ENCODE measurements around the gene NAT14. TPM values are rescaled to one million over a fixed set of nuclear protein-coding genes. Genes with fewer than 3 reads are reported as not detected.

Gene NAT14
- total RNA-seq, 1 donor from 2014 or later = 11.5 TPM

DNA sequence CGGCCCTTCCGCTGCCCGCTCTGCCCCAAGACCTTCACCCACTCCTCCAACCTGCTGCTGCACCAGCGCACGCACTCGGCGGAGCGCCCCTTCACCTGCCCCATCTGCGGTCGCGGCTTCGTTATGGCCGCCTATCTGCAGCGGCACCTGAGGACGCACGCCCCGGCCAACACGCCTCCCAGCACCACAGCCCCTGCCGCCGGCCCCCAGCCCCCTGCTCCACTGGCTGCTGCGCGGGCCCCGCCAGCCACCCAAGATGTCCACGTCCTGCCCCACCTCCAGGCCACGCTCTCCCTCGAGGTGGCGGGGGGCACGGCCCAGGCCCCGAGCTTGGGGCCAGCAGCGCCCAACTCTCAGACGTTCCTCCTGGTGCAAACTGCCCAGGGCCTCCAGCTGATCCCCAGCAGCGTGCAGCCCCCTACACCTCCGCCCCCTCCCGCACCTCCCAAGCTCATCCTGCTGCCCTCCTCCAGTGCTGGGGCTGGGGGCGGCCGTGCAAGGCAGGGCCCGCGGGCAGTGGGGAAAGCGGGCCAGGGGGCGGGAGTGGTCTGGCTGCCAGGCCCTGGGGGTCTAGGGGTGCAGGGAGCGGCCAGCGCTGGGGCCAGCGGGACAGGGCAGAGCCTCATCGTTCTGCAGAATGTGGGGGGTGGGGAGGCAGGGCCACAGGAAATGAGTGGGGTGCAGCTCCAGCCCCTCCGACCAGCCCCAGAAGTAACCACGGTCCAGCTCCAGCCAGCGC lies 1.9 kb upstream of the NAT14 start:
- intact Hi-C loops (cut with DNase I) = no loop called here
- DNase-seq (ENCODE audit: low spot score) (no peak), ATAC-seq (no peak)

- no peak for DNase-seq (ENCODE audit: low spot score)
- intact Hi-C loops (cut with DNase I) = no loop called here
- no peak for ATAC-seq
These were observed 1.0 kb upstream of the NAT14 start for GRCh38 chr19:55483706-55484592.

- ATAC-seq (no peak), DNase-seq (ENCODE audit: low spot score) (no peak)
These were observed 537 bp downstream of the NAT14 start for GRCh38 chr19:55485439-55486011.

GRCh38 chr19:55486043-55486970 lies 1.3 kb downstream of the NAT14 start:
- intact Hi-C loops (cut with DNase I) = no loop called here
- DNase-seq (ENCODE audit: low spot score) (no peak), ATAC-seq (no peak)

More at GRCh38 chr19:55485439-55486011, 537 bp downstream of the NAT14 start:
- intact Hi-C loops (cut with DNase I) = no loop called here

- intact Hi-C loops (cut with DNase I) = no loop called here
- DNase-seq (ENCODE audit: low spot score) = peak; percentile 87
These were observed 2.3 kb downstream of the NAT14 start for GRCh38 chr19:55486971-55487923.

DNA sequence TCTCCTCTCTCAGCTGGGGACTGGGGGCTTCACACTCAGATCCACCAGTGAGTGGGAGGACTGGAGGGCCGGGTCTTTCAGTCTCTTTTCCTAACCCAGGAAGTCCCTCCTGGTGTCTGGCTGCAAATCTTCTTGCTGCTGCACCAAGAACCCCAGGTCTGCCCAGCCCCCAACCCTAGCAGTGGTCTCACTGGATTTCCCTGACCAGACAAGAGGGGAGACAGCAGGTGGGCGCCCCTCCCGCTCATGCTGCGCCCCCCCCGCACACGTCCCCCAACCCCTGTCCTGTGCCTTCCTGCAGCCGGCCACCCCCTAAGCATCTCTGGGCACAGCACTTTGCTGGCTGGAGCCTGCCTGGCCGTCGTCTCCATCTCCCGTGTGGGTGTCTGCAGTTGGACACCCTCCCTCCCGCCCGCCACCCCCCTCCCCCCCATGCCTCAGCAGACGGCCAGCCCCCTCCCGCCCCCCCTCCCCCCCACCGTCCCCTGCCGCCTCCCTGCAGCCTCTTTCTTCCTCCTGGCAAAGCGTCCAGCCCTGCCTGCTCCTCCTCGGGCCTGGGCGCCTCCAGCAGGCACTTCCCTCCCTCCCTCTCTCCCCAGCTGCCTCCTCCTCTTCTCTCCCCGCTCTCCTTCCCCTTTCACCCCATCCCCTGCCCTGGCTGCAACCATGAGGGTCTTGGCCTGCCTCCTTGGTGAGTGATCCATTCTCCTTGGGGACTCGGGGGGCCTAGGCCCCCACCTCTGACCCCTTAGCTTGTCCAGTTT lies 3.1 kb downstream of the NAT14 start, which contains the start of gene SSC5D:
TSS of gene SSC5D (plus strand) at position 513 of the 764 bp plus-strand sequence. CDS start at position 667, 154 bp downstream.
- DNase-seq (ENCODE audit: low spot score) = no peak
- intact Hi-C loops (cut with DNase I) = no loop called here
- ATAC-seq = peak; percentile 25

More at GRCh38 chr19:55486971-55487923, 2.3 kb downstream of the NAT14 start:
- peak; percentile 78 for ATAC-seq

- DNase-seq (ENCODE audit: low spot score) (no peak), ATAC-seq (no peak)
- intact Hi-C loops (cut with DNase I) = no loop called here
These were observed 4.2 kb downstream of the NAT14 start for GRCh38 chr19:55488986-55489710.

- intact Hi-C loops (cut with DNase I) = no loop called here
These were observed 4.9 kb downstream of the NAT14 start for GRCh38 chr19:55489711-55490477.

DNA sequence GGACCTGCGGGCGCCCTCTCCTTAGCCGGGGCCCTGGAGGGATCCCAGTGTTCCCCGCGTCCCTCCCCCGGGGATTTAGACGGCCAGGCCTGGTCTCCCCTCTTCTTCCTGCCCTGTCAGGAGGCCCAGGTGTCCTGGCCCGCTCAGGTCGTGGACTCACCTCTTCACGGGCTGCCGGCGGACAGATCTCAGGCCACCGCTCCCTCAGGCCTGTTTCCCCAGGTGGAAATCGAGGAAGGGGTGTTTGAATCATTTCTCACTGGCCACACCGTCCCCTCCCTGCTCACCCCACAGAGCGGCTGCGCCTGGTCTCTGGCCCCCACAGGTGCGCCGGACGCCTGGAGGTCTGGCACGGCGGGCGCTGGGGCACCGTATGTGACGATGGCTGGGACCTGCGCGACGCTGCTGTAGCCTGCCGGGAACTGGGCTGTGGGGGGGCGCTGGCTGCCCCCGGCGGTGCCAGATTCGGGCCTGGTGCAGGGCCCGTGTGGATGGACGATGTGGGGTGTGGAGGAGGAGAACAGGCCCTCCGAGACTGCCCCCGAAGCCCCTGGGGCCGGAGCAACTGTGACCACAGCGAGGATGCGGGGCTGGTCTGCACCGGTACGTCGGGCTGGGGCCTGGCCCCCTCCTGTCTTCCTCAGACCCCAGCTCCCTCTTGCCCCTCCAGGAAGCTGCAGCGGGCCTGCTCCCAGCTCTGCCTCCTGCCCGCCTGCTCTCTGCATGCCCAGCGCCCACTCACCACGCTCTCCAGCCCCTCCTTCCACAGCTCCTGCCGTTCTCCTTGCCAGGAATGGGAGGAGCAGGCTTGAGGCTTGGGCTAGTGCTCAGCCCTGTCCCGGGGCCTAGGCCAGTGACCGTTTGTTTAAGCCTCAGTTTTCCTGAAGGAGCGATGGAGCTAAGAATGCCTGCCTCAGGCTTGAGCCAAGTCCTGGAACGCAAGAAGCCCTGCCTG lies 5.8 kb downstream of the NAT14 start:
- ATAC-seq (no peak), DNase-seq (ENCODE audit: low spot score) (no peak)
- intact Hi-C loops (cut with DNase I) = no loop called here

More at GRCh38 chr19:55489711-55490477, 4.9 kb downstream of the NAT14 start:
- DNase-seq (ENCODE audit: low spot score) = no peak
- no peak for ATAC-seq

DNA sequence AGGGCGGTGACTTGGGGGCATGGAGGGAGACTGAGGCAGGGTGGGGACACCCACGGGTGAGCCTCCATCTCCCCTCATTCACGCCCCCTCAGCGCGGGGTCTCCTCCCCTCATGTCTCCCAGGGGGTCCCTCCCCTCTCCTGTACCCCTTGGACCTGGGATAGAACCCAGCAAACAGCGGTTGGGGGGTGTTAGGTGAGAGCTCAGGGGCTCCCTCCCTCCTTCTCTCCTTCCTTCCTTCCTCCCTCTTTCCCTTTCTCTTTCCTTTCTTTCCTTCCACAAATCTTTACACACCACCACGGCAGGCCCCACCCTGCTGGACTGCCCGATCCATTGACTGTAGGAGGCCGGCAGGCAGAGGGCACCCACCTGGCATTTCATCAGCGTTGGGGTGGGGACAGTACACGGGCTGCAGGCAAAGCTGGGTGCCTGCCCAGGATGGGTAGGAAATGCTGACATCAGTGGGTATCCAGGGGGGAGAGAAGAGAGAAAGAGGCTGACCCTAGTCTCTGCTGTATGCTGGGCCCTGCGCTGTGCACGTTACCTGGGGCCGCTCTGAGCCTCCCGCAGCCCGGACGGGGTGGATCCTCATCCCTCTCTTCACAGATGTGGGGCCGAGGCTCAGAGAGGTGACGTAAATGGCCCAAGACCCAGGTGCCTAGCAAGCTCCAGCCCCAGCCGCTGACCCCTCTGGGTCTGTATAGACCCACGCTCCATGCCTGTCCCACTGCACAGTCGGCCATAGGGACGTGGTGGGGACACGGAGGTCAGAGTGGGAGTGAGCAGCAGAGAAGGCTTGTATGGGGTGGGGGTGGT lies 6.8 kb downstream of the NAT14 start:
- DNase-seq (ENCODE audit: low spot score) (no peak), ATAC-seq (no peak)
- intact Hi-C loops (cut with DNase I) = no loop called here

DNA sequence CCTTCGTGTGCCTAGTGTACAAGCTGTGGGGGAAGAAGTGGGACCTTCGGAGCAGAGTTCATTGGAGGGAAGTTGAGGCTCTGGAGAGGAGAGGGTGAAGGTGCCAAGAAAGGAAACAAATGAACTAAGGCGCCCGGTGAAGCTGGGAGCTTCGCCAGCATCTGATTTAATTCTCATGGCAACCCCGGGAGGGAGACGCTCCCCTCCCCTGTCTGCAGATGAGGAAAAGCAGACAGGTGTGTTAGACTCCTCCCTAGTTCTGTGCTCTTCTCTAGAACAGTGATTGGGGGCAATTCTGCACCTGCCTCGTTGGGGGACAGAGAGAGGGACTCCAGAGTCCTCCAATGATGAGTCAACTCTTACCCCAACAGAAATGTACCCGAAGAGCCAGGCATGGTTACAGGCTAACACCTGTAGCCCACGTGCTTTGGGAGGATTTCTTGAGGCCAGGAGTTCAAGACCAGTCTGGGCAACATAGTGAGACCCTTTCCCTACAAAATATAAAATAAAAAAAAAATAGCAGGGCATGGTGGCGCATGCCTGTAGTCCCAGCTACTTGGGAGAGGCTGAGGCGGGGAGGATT lies 7.5 kb downstream of the NAT14 start:
- intact Hi-C loops (cut with DNase I) = no loop called here
- ATAC-seq = no peak
- DNase-seq (ENCODE audit: low spot score) = no peak

- peak; percentile 0 for ATAC-seq
- intact Hi-C loops (cut with DNase I) = no loop called here
- no peak for DNase-seq (ENCODE audit: low spot score)
These were observed 8.2 kb downstream of the NAT14 start for GRCh38 chr19:55493052-55493644.

- intact Hi-C loops (cut with DNase I) = no loop called here
- ATAC-seq (peak; percentile 10), DNase-seq (ENCODE audit: low spot score) (no peak)
These were observed 8.7 kb downstream of the NAT14 start for GRCh38 chr19:55493645-55494171.

Data from sciatic nerve (tissue), 2 donors.